GM19328 (cell line): ENCODE results near the gene MORF4L1.
A peak's percentile ranks its signal among the peaks of the same experiment; 100 is the strongest.
"Not testable (repeated sequence)": the region's sequence is repeated elsewhere in the genome, so short reads cannot be mapped to it uniquely, and the experiment has no call there.

Source experiments
- ATAC-seq: cut with Tn5 transposase; IDR thresholded peaks from one replicate; pipeline ENCODE4 v1.9.1; 2021; ENCODE audit warnings: mild to moderate bottlenecking, moderate library complexity; ENCODE audit not compliant: unreplicated experiment

The MORF4L1 gene

GRCh38 chr15:78855746-78856145 lies 16.9 kb upstream of the MORF4L1 start:
- ATAC-seq = no peak

- ATAC-seq = no peak
Observed at GRCh38 chr15:78859971-78860719, 12.5 kb upstream of the MORF4L1 start.

- ATAC-seq = not testable (repeated sequence)
Observed at GRCh38 chr15:78865585-78865984, 7.1 kb upstream of the MORF4L1 start.

GRCh38 chr15:78866031-78866430 lies 6.7 kb upstream of the MORF4L1 start:
- ATAC-seq = not testable (repeated sequence)

GRCh38 chr15:78866803-78867202 lies 5.9 kb upstream of the MORF4L1 start:
- no peak for ATAC-seq

DNA sequence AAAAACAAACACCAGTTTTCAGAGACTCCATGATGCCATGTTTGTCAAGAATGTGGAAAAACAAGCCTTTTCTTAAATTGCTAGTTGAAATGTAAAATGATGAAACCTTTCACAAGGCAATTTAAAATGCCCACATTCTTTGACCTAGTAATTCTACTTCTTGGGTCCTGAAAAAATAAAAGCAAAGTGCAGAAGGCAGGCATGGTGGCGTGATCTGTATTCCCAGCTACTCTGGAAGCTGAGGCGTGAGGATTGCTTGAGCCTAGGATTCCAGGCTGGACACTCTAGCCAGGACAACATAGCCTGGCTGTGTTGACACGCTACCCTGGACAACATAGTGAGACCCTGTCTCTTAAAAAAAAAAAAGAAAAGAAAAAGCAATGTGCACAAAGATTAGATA lies 4.3 kb upstream of the MORF4L1 start:
- ATAC-seq = no peak

DNA sequence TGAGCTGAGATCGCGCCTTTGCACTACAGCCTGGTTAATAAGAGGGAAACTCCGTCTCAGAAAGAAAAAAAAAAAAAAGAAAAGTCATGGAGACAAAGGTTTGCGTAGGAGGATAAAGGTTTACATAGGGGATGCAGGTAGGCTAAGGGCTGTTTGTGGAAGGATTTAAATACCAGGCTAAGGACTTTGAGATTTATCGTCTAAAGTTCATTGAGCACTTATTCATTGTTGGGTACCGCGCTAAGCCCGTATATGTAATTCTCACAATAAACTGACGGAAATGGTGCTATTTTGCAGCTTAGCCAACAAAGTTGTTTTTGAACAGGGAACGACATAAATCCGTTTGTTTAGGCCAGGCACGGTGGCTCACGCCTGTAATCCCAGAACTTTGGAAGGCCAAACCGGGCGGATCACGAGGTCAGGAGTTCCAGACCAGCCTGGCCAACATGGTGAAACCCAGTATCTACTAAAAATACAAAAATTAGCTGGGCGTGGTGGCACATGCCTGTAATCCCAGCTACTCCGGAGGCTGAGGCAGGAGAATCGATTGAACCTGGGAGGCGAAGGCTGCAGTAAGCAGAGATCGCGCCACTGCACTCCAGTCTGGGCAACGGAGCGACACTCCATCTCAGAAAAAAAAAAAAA lies 1.1 kb upstream of the MORF4L1 start:
- not testable (repeated sequence) for ATAC-seq

GRCh38 chr15:78872972-78873792 lies 492 bp downstream of the MORF4L1 start:
- ATAC-seq = peak; percentile 66

DNA sequence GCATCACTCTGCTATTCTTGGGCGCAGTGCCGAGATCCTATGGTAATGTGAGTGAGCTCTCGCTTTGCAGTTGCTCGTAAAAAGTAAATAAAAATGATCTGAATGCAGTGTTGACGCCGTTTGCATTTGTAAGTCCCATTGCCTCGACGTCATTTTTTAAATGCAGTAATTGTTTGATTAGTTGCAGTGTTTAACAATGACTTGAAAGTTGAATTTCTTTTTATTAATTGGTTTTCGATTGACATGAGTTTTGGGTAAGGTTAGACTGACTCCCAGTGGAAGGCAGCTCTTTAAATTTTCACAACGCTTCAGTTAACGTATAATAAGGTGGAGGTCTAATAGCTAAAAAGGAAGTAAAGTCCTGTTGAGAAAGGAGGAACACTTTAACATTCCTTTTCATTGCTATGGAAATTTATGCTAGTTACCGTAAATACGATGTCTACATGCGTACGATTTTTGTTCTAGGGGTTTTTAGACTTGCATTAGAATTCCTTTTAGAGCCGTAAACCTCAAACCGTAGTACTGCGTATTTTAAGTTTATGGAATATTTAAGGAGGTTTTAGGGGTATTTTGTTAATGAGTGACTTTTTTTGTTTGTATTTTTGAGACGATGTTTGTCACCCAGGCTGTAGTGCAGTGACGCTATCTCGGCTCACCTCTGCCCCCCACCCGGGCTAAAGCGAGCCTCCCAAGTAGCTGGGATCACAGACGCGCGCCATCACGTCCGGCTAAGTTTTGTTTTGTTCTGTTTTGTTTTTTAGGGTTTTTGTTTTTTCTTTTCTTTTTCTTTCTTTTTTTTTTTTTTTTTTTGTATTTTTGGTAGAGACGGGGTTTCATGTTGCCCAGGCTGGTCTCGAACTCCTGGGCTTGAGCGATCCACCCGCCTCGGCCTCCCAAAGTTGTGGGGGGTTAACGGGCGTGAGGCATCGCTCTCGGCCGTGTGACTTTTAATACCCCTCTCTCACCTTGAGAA lies 1.4 kb downstream of the MORF4L1 start:
- no peak for ATAC-seq

DNA sequence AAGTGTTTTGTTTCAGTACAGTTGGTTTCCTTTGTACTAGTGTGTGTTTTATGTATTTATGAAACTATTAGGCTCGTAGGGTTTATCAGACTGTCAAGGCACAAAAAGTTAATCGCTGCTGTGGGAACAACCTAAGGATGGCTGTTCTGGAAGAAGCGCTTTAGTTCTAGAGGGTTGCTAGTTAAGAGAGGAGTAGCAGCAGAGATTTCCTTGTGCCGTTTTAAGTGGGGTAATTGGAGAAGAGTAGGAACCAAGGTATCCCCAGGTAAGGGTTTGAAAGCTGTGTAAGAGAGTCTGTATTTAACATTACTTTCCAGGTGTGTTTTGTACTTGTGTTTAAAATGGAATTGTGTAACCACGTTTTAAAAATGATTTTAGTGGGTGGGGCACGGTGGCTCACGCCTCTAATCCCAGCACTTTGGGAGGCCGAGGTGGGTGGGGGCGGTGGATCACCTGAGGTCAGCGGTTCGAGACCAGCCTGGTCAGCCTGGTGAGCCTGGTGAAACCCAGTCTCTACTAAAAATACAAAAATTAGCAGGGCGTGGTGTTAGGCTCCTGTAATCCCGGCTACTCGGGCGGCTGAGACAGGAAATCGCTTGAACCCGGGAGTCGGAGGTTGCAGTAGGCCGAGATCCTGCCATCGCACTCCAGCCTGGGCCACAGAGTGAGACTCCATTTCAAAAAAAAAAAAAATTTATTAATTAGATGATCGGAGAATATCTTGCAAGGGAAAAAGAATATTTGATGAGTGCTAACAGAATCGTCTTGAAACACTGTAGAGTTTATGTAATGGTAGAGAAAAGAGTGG lies 2.6 kb downstream of the MORF4L1 start:
- ATAC-seq = no peak

DNA sequence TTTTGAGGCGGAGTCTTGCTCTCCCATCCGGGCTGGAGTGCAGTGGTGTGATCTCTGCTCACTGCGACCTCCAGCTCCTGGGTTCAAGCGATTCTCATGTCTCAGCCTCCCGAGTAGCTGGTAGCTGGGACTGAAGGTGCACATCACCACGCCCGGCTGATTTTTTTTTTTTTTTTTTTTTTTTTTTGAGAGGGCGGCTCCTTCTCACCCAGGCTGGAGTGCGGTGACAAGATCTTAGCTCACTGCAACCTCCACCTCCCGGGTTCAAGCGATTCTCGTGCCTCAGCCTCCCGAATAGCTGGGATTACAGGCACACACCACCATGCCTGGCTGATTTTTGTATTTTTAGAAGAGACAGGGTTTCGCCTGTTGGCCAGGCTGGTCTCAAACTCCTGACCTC lies 4.3 kb downstream of the MORF4L1 start:
- not testable (repeated sequence) for ATAC-seq

GRCh38 chr15:78878356-78878755 lies 5.7 kb downstream of the MORF4L1 start:
- no peak for ATAC-seq

- no peak for ATAC-seq
Observed at GRCh38 chr15:78879517-78880241, 7.0 kb downstream of the MORF4L1 start.

GRCh38 chr15:78880242-78880533 lies 7.5 kb downstream of the MORF4L1 start:
- ATAC-seq = no peak

DNA sequence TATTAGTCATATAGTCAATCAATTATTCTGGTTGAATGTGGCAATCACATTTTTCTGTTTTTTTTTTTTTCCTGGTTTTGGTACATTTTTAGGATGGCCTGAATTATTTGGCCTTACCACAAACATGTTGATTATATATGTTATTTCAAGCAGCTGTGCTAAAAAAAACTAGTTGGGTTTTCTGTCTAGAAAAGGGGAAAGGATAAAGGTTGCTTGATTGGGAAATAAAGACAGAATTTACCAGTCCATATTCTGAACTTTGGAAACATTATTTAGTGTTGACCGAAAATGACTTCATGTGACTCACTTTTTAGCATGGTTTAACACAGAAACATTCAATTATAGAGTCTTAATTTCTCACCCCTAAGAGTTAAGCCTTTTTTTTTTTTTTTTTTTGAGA lies 8.1 kb downstream of the MORF4L1 start:
- ATAC-seq = no peak

DNA sequence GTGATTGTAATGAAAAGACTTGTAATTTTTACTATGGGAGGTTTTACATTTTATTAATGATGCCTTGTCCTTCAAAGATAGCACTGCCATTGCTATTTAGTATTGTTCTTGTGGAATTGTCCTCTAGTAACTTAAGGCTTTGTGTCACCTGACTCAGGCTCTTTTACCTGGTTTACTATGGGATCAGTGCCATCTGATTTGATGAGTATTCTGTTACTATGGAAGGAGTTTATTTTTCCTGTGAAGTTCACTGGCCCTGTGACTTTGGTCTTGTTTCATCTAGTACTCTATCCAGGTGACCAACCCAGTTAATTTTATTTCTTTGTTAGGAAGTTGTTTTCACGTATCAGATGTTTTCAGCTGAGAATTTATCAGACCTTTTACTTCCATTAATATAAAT lies 9.0 kb downstream of the MORF4L1 start:
- no peak for ATAC-seq

- no peak for ATAC-seq
Observed at GRCh38 chr15:78889000-78889399, 16.3 kb downstream of the MORF4L1 start.

DNA sequence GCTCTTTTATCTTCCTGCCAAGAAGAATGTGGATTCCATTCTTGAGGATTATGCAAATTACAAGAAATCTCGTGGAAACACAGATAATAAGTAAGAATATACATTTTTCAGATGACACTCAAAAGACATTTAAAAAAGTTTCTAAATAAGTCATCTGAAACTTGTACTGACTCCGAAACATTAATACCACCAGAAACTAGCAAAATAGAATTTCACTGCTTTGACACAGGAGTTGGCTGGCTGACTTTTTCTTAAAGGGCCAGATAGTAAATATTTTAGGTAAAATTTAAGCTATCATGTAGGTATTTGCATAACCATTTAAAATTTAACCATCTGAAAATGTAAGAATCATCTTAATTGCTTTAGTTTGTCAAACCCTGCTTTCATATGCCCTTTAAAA lies 20.8 kb downstream of the MORF4L1 start:
- no peak for ATAC-seq

DNA sequence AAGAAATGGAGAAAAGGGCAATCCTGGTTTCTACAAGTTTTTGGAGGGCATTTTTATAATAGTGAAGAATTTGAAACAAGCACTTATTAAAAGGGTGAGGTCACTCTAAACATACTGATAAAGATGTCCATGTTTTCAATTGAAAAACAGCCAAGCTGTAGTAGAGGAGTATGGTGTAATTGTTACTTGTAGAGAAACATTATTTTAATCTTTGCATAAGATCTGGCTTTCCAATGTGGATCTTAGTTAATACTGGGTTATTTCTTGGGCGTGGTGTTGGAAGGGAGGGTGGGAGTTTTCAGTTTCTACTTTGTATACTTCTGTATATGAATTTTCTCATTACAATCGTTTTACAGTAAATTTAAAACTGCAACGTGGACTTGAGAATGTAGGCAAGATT lies 22.8 kb downstream of the MORF4L1 start:
- no peak for ATAC-seq
